Left ventricle myocardium inferior (tissue), 1 donor: Measurements from ENCODE around the gene PGGHG. TPM values are rescaled to one million over a fixed set of nuclear protein-coding genes. Genes with fewer than 3 reads are reported as not detected.

Experiments used
- DNase-seq: peaks from one replicate; pipeline ENCODE4 v3.0.0-alpha.2; 2020
- H3K27ac ChIP-seq: fragments of 200-600 bp; replicated peaks from 2 replicates; pipeline ENCODE4 v1.8.0; 2021
- H3K27me3 ChIP-seq: fragments of 200-600 bp; 2 replicates; pipeline ENCODE4 v1.8.0; 2021; ENCODE audit warnings: low read depth
- H3K36me3 ChIP-seq: fragments of 200-600 bp; 2 replicates; pipeline ENCODE4 v1.8.0; 2021
- H3K4me1 ChIP-seq: fragments of 200-600 bp; 2 replicates; pipeline ENCODE4 v1.8.0; 2021
- H3K4me3 ChIP-seq: fragments of 200-600 bp; 2 replicates; pipeline ENCODE4 v1.8.0; 2021; ENCODE audit warnings: mild to moderate bottlenecking, moderate library complexity
- H3K9me3 ChIP-seq: fragments of 200-600 bp; replicated peaks from 2 replicates; pipeline ENCODE4 v1.8.0; 2021
- CTCF ChIP-seq: fragments of 200-600 bp; IDR thresholded peaks from 2 replicates; pipeline ENCODE4 v1.8.0; 2021; ENCODE audit warnings: antibody characterized with exemption, mild to moderate bottlenecking, borderline replicate concordance
- intact Hi-C: fragments of 100-400 bp; cut with micrococcal nuclease; formaldehyde crosslinking; loops from one replicate; pipeline ENCODE4 v1.11.0; 2022
- total RNA-seq: library from RNA; stranded (reverse); fragmentation: NEBNext Ultra II Directional; extraction: Animal tissue kit (Norgen Biotek cat#: 25700); gene quantifications from one replicate; pipeline ENCODE4 v1.2.1, GENCODE V29; 2021
- donor health status: DM: no; HTN: yes; CAD: no; lungs with severe emphysema.

PGGHG gene
- total RNA-seq, 1 donor from 2014 or later, result 7.2 TPM

- intact Hi-C loops, result no loop called here
- Histone ChIP-seq H3K27me3 (peaks cover 72% of the 10 kb centered on the region), H3K9me3 (no peaks in the 10 kb centered on the region), H3K4me3 (no peak overlapping the region), H3K4me1 (peaks cover 28% of the 10 kb centered on the region), H3K27ac (peak overlapping the region; percentile 36), H3K36me3 (no peaks in the 10 kb centered on the region)
- DNase-seq, result peak; percentile 17
- no peak for TF ChIP-seq CTCF
Measured at GRCh38 chr11:298406-299065, 9.6 kb downstream of the PGGHG start.

GRCh38 chr11:299081-299891, 10.4 kb downstream of the PGGHG start, which contains the start of gene IFITM5:
TSS of gene IFITM5 (minus strand) at chr11:299526. CDS start at chr11:299490, 36 bp downstream.
- H3K4me1 ChIP-seq, result peaks cover 28% of the 10 kb centered on the region
- intact Hi-C loops, result no loop called here
- no peaks in the 10 kb centered on the region for H3K9me3 ChIP-seq
- H3K27me3 ChIP-seq, result peaks cover 71% of the 10 kb centered on the region
- peak; percentile 13 for DNase-seq
- TF ChIP-seq CTCF, result no peak
- no peaks in the 10 kb centered on the region for H3K36me3 ChIP-seq
- H3K27ac ChIP-seq, result peak within 1 kb of the TSS; percentile 36
- H3K4me3 ChIP-seq, result no peak within 1 kb of the TSS

- Histone ChIP-seq H3K4me3 (no peak overlapping the region), H3K9me3 (no peaks in the 10 kb centered on the region), H3K27me3 (peaks cover 64% of the 10 kb centered on the region), H3K36me3 (no peaks in the 10 kb centered on the region), H3K4me1 (peaks cover 36% of the 10 kb centered on the region), H3K27ac (no peak overlapping the region)
- intact Hi-C loops, result no loop called here
- no peak for TF ChIP-seq CTCF
- peak; percentile 15 for DNase-seq
Measured at GRCh38 chr11:299951-300735, 11.2 kb downstream of the PGGHG start.

GRCh38 chr11:303363-303762, 14.4 kb downstream of the PGGHG start:
- intact Hi-C loops, result no loop called here
- Histone ChIP-seq H3K36me3 (no peaks in the 10 kb centered on the region), H3K9me3 (no peaks in the 10 kb centered on the region), H3K27ac (no peak overlapping the region), H3K4me3 (no peak overlapping the region), H3K4me1 (peaks cover 51% of the 10 kb centered on the region), H3K27me3 (peaks cover 45% of the 10 kb centered on the region)
- DNase-seq, result no peak
- no peak for TF ChIP-seq CTCF

- no peak for TF ChIP-seq CTCF
- Histone ChIP-seq H3K27ac (no peak overlapping the region), H3K27me3 (peaks cover 38% of the 10 kb centered on the region), H3K4me1 (peaks cover 48% of the 10 kb centered on the region), H3K36me3 (no peaks in the 10 kb centered on the region), H3K9me3 (no peaks in the 10 kb centered on the region), H3K4me3 (no peak overlapping the region)
- DNase-seq, result no peak
- intact Hi-C loops, result no loop called here
Measured at GRCh38 chr11:304061-304506, 15.2 kb downstream of the PGGHG start.
